ENCODE measurements around the gene OSBP2. TPM values are rescaled to one million over a fixed set of nuclear protein-coding genes. Genes with fewer than 3 reads are reported as not detected.

OSBP2 gene
- total RNA-seq, 4 donors from 2014 or later = 3.3 to 7.7 (median 4.6) TPM; not detected in 1

DNA sequence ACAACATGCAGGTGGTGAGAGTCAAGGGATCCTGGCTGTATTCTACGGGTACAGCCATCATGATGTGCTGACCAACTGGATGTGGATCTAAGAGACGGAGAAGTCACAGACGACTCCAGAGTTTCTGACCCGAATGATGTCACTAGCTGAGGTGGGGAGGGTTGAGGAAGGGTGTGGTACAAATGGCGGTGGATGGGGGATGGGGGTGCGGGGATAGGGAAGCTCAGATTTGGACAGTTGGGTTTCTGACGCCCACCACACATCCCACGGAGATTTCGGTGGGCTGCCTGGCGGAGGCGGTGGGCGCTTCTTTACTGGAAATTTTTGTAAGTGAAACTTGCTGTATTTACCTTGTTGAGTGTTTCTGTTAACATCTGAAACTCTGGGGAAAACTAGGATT, 126.7 kb downstream of the OSBP2 start:
- H3K36me3 ChIP-seq = no peaks in the 10 kb centered on the region
- H3K4me1 ChIP-seq = peaks cover 0 to 8% of the 10 kb centered on the region in 2 donors
- TF ChIP-seq, protein P1, sequence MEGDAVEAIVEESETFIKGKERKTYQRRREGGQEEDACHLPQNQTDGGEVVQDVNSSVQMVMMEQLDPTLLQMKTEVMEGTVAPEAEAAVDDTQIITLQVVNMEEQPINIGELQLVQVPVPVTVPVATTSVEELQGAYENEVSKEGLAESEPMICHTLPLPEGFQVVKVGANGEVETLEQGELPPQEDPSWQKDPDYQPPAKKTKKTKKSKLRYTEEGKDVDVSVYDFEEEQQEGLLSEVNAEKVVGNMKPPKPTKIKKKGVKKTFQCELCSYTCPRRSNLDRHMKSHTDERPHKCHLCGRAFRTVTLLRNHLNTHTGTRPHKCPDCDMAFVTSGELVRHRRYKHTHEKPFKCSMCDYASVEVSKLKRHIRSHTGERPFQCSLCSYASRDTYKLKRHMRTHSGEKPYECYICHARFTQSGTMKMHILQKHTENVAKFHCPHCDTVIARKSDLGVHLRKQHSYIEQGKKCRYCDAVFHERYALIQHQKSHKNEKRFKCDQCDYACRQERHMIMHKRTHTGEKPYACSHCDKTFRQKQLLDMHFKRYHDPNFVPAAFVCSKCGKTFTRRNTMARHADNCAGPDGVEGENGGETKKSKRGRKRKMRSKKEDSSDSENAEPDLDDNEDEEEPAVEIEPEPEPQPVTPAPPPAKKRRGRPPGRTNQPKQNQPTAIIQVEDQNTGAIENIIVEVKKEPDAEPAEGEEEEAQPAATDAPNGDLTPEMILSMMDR (IDR thresholded peaks at IDR 0.05) = no peak
- TF ChIP-seq POLR2A (IDR thresholded peaks at IDR 0.05) = no peak
- H3K27ac ChIP-seq = no peak overlapping the region
- no peak overlapping the region for H3K4me3 ChIP-seq
- intact Hi-C loops (cut with DNase I; ENCODE audit: low total_unique reads) = no loop called here
- no peak for DNase-seq
- H3K9me3 ChIP-seq = no peaks in the 10 kb centered on the region
- no peaks in the 10 kb centered on the region for H3K27me3 ChIP-seq

DNA sequence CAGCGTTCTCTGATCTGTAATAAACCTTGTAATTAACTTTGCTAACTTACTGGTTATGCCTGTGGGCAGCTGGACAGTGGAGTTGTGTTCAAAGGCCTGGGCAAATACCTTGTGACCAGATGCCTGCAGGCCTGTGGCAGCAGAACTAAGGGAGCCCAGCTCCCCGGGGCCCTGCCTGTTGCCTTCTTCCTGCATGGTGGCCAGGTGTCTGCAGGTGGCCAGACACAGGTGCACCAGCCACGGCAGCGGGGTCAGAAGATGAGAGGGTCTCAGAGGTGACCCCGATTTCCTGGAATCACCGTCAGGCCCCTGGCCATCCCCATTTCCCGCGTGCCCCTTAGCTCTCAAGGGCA, 127.2 kb downstream of the OSBP2 start:
- no peak for DNase-seq

DNA sequence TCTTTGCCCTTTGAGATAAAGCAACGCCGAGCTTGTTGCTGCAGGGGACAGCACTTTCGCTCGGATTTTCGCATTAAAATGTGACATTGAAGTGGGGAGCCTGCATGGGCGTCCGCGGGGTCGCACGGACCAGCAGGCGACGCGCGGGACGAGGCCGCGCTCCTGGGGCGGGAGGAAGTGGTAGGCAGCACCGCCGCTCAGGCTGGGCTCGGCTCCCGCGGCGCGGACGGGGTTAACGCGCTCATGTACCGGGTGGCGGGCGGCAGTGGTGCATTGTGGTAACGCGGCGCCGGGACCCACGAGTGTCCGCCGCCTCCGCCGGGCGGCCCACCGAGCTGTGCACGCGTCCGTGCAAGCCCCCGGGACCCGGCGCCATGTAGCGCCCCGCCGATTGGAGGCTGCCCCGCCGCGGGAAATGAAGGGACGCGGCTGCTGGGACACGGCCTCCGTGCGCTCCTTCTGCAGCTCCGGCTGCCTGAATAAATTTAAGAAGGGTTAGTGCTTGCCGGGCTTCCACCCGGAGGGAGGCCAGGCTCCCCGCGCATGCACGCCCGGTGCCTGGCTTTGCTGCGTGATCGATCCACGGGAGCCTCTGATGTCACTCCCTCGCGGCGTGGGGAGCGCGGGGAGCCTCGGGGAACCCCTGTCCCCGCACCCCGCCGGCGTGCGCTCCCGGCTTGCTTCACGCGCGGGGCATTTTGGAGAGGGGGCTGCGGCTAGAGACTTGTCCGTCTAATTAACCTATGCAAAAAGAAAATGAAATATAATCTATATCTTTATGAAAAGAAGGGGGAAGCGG, 127.7 kb downstream of the OSBP2 start:
- H3K36me3 ChIP-seq = no peaks in the 10 kb centered on the region
- no peak overlapping the region for H3K27ac ChIP-seq
- TF ChIP-seq, protein P1 (IDR thresholded peaks at IDR 0.05) = no peak
- no peak for TF ChIP-seq POLR2A (IDR thresholded peaks at IDR 0.05)
- peaks cover 0 to 8% of the 10 kb centered on the region in 2 donors for H3K4me1 ChIP-seq
- no peaks in the 10 kb centered on the region for H3K9me3 ChIP-seq
- no peaks in the 10 kb centered on the region for H3K27me3 ChIP-seq
- DNase-seq = no peak
- H3K4me3 ChIP-seq = no peak overlapping the region
- intact Hi-C loops (cut with DNase I; ENCODE audit: low total_unique reads) = no loop called here

More for the DNA sequence above, 127.2 kb downstream of the OSBP2 start:
- no peak for TF ChIP-seq POLR2A (IDR thresholded peaks at IDR 0.05)
- TF ChIP-seq, protein P1 (IDR thresholded peaks at IDR 0.05) = no peak
- H3K36me3 ChIP-seq = no peaks in the 10 kb centered on the region
- H3K27me3 ChIP-seq = no peaks in the 10 kb centered on the region
- H3K27ac ChIP-seq = no peak overlapping the region
- H3K4me1 ChIP-seq = peaks cover 0 to 8% of the 10 kb centered on the region in 2 donors
- H3K9me3 ChIP-seq = no peaks in the 10 kb centered on the region
- intact Hi-C loops (cut with DNase I; ENCODE audit: low total_unique reads) = no loop called here
- H3K4me3 ChIP-seq = no peak overlapping the region

DNA sequence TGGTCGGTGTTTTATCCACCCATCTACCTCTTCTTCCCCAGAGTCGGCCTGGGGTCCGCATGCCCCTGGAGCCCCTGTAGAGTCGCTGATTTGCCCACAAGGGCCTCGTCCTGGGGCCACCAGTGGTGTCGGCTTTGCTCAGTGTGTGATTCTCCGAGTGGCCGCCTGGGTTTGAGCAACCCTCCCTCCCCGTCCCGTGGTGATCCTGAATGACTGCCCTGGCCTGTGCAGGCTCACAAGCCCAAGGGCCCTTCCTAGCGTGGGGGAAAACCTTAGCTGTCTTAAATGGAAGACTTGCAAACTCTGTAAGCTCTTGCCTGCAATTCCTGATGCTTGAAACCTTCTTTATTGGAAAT, 128.3 kb downstream of the OSBP2 start:
- no peak for TF ChIP-seq POLR2A (IDR thresholded peaks at IDR 0.05)
- H3K27me3 ChIP-seq = no peaks in the 10 kb centered on the region
- peaks cover 0 to 8% of the 10 kb centered on the region in 2 donors for H3K4me1 ChIP-seq
- H3K9me3 ChIP-seq = no peaks in the 10 kb centered on the region
- no peak for DNase-seq
- no peak overlapping the region for H3K4me3 ChIP-seq
- intact Hi-C loops (cut with DNase I; ENCODE audit: low total_unique reads) = no loop called here
- H3K27ac ChIP-seq = no peak overlapping the region
- no peaks in the 10 kb centered on the region for H3K36me3 ChIP-seq

DNA sequence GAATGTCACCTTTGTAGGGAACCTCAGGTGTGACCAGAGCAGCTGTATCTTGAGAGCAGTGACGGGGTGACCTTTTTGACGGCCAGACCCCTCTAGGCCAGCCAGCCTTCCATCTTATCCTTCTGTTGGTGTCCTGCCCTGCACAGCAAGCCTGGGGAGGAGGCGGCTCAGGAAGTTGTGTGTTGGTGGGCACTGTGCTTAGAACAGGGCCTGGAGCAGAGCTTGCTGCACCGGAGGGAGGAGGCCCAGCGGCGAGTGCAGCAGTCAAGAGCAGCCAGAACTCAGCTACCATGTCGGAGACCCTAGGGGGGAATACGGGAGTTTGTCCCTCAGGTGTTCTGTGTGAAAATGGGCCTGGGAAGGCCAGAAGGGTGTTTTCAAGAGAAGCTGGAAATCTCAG, 129.4 kb downstream of the OSBP2 start:
- no peak for TF ChIP-seq POLR2A (IDR thresholded peaks at IDR 0.05)
- TF ChIP-seq, protein P1 (IDR thresholded peaks at IDR 0.05) = no peak
- peaks cover 0 to 8% of the 10 kb centered on the region in 2 donors for H3K4me1 ChIP-seq
- no peak overlapping the region for H3K27ac ChIP-seq
- no peak overlapping the region for H3K4me3 ChIP-seq
- DNase-seq = no peak
- no peaks in the 10 kb centered on the region for H3K36me3 ChIP-seq
- H3K9me3 ChIP-seq = no peaks in the 10 kb centered on the region
- intact Hi-C loops (cut with DNase I; ENCODE audit: low total_unique reads) = no loop called here
- H3K27me3 ChIP-seq = no peaks in the 10 kb centered on the region
